Stimulated activated CD4-positive, alpha-beta T cell treated with anti-CD3 and anti-CD28 coated beads, Interleukin-2, amount 100 ng/mL, for 24 hours (primary cell): ENCODE measurements around the gene MEIS1.

ENCODE experiments used
- DNase-seq, 2 donors: peaks; one replicate each; pipeline ENCODE4 v3.0.0-alpha.2; 2020

MEIS1 gene

GRCh38 chr2:66445925-66446871 is 11.3 kb downstream of the MEIS1 start:
- DNase-seq, result no peak

DNA sequence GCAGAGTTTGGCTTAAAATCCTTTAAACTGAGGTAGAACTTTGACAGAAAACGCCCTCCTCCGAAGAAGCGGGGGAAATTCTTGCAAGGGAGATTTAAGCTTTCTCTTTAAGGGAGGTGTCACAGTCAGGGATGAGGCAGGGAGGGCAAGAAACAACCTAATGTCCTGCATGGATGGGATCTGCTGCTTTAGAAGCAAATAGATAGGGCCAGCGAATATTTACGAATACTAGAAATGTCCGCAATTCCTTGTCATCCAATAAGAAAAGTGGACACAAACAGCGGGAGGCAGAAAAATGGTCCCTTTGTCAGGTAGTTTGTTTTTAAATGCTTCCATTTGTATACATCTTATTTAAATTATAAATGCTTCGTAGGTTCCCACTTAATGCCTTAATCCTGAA is 12.0 kb downstream of the MEIS1 start:
- DNase-seq, result no peak

- DNase-seq, result no peak
Measured at GRCh38 chr2:66447677-66448076, 12.8 kb downstream of the MEIS1 start.

DNA sequence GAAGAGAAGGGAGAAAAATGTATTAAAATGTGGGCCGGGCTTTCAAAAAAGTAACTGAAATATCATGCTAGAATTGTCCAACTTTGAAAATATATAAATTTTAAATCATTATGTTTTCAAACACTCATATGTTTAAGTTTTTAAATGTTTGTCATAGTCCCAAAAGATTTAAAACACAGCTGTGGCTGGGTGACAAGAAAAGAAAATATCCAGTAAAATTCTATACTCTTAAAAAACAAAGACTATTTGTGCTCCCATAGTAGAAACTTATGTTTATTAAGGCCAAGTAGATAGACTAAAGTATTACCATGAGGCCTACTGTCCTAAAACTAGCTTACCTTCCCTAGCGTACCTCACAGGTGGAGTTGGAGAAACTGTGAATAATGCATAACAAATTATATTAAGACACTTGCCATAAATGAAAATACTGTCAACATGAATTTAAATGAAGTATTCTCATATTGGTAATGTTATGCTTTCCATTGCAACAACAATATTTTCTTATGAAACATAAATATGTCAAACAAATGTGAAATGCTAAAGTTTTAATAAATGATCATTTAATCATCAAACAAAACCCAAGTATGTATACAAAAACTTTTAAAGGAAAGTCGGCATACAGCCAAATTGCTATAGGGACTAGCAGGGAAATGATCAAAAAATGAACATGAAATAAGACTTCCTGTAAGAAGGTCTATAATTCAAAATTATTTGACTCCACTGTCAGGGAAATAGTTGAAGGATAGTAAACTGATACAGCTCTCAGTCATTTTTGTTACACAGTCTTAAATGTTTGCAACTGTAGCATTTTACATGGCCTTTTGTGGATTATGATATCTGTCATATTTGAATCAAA is 13.4 kb downstream of the MEIS1 start:
- DNase-seq, result no peak

GRCh38 chr2:66452214-66452613 is 17.3 kb downstream of the MEIS1 start:
- no peak for DNase-seq

GRCh38 chr2:66452917-66453316 is 18.0 kb downstream of the MEIS1 start:
- DNase-seq, result no peak

GRCh38 chr2:66455490-66455889 is 20.6 kb downstream of the MEIS1 start:
- no peak for DNase-seq

DNA sequence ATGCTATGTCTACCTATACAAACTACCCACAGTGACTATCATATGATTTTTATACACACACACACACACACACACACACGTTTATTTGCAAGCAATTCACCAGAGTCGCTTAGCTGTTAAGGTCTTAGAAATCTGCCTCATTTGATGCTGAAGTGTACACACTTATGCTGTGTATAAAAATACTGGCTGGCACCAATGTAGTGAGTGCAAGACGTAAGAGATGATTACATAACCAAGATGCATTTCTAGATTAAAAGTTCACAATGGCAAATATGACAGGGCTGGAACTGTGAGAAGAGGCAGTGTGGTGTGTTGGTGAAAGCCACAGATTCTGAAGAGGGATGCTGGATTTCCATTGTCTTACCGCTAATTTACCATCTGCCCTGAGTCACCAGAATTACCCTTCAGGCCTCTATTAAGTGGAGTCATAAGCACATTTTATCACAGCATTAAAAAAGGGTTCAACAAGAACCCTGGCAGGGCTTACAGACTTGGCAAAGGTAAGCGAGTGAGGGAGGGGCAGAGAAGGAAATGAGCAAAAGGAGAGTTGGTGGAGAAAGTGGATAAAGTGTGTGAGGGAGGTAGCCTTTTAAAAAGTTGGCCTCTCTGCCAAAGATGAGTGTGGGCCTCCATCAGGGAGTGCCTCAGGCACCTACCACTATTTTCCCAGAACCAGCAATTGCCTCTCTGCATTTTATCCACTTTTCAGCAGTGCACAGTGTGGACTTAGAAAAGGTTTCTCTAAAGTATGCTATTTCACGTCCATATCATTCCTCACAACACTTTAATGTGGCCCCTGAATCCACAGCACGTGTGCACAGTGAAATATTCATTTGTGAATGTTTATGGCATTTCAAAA is 21.5 kb downstream of the MEIS1 start:
- no peak for DNase-seq

DNA sequence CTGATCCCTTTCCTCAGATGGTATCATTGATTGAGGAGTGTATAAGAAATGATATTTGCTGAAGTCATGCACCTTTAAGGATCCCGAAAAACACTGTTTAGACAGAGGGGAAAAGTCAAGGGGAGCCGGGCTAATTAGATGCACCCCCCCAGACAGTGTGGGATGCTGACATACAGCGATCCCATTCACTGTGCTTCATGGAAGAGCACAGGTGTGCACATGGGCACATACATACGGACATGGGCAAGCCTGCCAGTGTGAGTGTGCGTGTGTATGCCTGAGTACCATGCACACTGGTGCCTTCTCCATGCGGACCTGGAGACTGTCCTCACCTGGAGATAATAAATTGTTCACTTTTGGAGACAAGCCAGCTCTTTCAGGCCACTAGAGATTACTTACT is 22.6 kb downstream of the MEIS1 start:
- no peak for DNase-seq

GRCh38 chr2:66460031-66460430 is 25.1 kb downstream of the MEIS1 start:
- DNase-seq, result no peak

- DNase-seq, result no peak
Measured at GRCh38 chr2:66461001-66461663, 26.2 kb downstream of the MEIS1 start.

- DNase-seq, result no peak
Measured at GRCh38 chr2:66461664-66462500, 27.0 kb downstream of the MEIS1 start.

DNA sequence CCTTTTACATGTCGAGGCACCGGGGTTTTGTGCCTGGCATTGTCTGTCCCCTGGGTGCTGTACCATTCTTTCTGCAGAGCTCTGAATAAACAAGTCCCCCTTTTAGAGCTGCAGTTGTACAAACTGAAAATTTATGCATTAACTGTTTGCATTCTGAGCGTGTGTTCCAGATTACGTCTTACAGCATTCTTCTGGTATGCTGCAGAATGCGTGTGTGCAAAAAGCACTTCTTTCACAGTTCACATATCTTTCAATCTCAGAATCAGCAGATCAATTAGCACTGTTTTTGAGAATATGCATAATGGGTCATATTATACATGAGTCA is 27.5 kb downstream of the MEIS1 start:
- no peak for DNase-seq

GRCh38 chr2:66463206-66463755 is 28.4 kb downstream of the MEIS1 start:
- DNase-seq, result no peak

- DNase-seq, result no peak
Measured at GRCh38 chr2:66464930-66465637, 30.2 kb downstream of the MEIS1 start.

- DNase-seq, result no peak
Measured at GRCh38 chr2:66466433-66466832, 31.5 kb downstream of the MEIS1 start.

DNA sequence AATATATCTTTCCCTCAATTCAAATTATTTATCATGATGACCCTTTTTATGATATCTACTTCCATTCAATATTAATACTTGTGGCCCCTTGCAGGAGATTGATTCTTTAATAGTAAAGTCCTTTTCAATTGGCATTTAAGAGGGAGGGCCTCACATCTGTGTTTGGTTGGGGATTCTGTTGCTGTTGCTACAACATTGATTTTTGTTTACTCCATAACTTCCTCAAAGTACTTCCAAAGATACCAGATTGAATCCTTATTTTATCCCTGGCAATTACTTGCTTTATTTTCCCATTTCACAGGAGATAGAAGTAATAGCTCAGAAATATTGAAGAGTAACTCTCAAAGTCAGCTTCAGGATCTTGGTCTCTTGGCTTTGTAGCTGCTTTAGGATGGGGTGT is 32.8 kb downstream of the MEIS1 start:
- DNase-seq, result no peak

DNA sequence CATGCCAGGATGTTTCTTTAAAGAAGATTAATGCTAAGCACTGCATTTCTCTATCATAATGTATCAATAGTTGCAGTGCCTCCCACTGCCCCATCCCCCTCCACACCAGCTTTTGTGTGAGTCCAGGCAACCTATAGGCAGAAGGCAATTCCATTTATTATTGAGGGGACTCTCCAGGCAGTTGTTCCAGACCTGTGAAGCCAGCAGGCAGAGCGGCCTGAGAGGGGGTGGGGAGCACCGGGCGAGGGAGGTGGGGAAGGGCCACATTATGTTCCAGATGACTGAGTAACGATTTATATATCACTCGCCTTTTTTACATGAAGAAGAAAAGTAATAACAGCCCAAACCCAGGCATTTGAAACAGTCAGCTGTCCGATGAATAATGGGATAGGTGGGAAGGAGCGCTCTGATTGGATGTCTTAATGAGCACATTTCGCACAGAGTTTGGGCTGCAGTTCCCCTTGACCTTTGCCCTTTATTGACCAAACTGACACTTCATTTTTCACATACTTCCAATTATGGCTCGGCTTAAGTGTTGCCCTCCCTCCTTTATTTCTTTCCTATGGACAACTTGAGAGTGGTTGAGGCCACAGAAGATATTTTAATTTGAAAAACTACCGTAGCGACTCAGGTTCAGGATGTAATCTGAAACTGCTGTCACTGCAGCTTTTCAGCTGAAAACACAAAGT is 34.4 kb downstream of the MEIS1 start:
- DNase-seq, result no peak

- DNase-seq, result no peak
Measured at GRCh38 chr2:66470199-66470598, 35.3 kb downstream of the MEIS1 start.
